HepG2 (cell line): ENCODE results near the gene CYBC1.

Source experiments
- CHD2 ChIP-seq: IDR thresholded peaks from 2 replicates; pipeline ENCODE4 v1.6.1; 2011; ENCODE audit warnings: low read depth, low read length, improper control_type of control experiment
- CHD4 ChIP-seq: fragments of 200-600 bp; sonication (generic); IDR thresholded peaks from 2 replicates; pipeline ENCODE4 v1.7.0; 2017; ENCODE audit warnings: mild to moderate bottlenecking, low read length, borderline replicate concordance
- CREM ChIP-seq, 2 experiments: sonication (generic) in 1 of 2; formaldehyde crosslinking in 1 of 2; IDR thresholded peaks; 2 replicates each; pipeline versions ENCODE4 v1.4.0 to v1.6.1; 2016 to 2020; ENCODE audit warnings: antibody characterized with exemption in 1 of 2, mild to moderate bottlenecking in 1 of 2, missing genetic modification reagents in 1 of 2
- JDP2 ChIP-seq: sonication (generic); formaldehyde crosslinking; IDR thresholded peaks from 2 replicates; pipeline ENCODE4 v1.8.1; 2022; ENCODE audit warnings: missing genetic modification reagents, borderline replicate concordance
- JUND ChIP-seq: sonication (generic); formaldehyde crosslinking; IDR thresholded peaks from 2 replicates; pipeline ENCODE4 v1.8.0; 2022; ENCODE audit warnings: mild to moderate bottlenecking, missing genetic modification reagents
- REST ChIP-seq, 2 experiments: IDR thresholded peaks; 2 replicates each; pipeline ENCODE4 v1.6.1; 2011 to 2012; ENCODE audit warnings: low read length in 2 of 2, borderline replicate concordance in 1 of 2, low read depth in 1 of 2, mild to moderate bottlenecking in 1 of 2, moderate library complexity in 1 of 2
- SRSF9 ChIP-seq: fragments of 200-400 bp; formaldehyde crosslinking; IDR thresholded peaks from 2 replicates; pipeline ENCODE4 v1.6.1; 2018; ENCODE audit warnings: borderline replicate concordance, mild to moderate bottlenecking, low read depth, low read length; ENCODE audit not compliant: insufficient read depth, poor library complexity, severe bottlenecking
- TBP ChIP-seq: sonication (generic); formaldehyde crosslinking; IDR thresholded peaks from 2 replicates; pipeline ENCODE4 v1.5.0; 2020; ENCODE audit warnings: missing genetic modification reagents
- ZNF383 ChIP-seq: sonication (generic); formaldehyde crosslinking; IDR thresholded peaks from 2 replicates; pipeline ENCODE4 v1.4.0; 2020; ENCODE audit warnings: missing genetic modification reagents, mild to moderate bottlenecking, borderline replicate concordance
- TF ChIP-seq, protein P1 (sequence below): sonication (generic); formaldehyde crosslinking; IDR thresholded peaks from 2 replicates; pipeline ENCODE4 v1.4.0; 2020; ENCODE audit warnings: missing genetic modification reagents, borderline replicate concordance

DNA sequence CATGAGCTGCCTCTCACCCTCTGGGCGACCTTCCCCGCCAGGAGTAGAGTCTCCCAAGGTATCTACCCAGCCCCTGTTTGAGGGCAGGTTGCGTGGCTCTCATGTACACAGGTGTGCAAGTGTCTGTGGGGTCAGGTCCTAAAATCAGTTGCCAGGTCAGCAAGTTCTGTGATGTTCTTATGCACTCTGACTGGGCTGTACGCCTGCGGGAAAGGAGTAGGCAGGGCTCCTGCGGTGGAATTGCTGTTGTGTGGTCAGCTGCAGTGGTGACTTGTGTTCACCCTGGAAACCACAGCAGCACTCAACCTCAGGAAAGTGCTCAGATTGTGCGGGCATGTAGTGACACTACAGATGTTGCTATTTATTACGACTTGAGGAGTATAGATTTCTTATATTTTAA is 27.4 kb upstream of the CYBC1 start:
- no peak for TF ChIP-seq CREM (IDR thresholded peaks at IDR 0.05)
- TF ChIP-seq CREM (CRISPR knock-in tag; IDR thresholded peaks at IDR 0.05): no peak
- TF ChIP-seq ZNF383 (CRISPR knock-in tag): no peak
- no peak for TF ChIP-seq CHD4
- no peak for TF ChIP-seq TBP (CRISPR knock-in tag)
- TF ChIP-seq SRSF9: no peak
- no peak for TF ChIP-seq CHD2
- TF ChIP-seq REST (IDR thresholded peaks at IDR 0.05; ENCODE audit: borderline replicate concordance in 1 of 2, low read depth in 1 of 2, low read length in 2 of 2): no peak
- no peak for TF ChIP-seq JDP2
- TF ChIP-seq, protein P1, sequence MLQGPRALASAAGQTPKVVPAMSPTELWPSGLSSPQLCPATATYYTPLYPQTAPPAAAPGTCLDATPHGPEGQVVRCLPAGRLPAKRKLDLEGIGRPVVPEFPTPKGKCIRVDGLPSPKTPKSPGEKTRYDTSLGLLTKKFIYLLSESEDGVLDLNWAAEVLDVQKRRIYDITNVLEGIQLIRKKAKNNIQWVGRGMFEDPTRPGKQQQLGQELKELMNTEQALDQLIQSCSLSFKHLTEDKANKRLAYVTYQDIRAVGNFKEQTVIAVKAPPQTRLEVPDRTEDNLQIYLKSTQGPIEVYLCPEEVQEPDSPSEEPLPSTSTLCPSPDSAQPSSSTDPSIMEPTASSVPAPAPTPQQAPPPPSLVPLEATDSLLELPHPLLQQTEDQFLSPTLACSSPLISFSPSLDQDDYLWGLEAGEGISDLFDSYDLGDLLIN (CRISPR knock-in tag): no peak
- no peak for TF ChIP-seq JUND (CRISPR knock-in tag)
